Activated CD8-positive, alpha-beta T cell treated with anti-CD3 and anti-CD28 coated beads for 36 hours (primary cell): ENCODE results near the gene NRL. TPM values are rescaled to one million over a fixed set of nuclear protein-coding genes. Genes with fewer than 3 reads are reported as not detected.

Experiments
- ATAC-seq: fragments of 200-7000 bp; cut with Tn5 transposase; one replicate; pipeline ENCODE4 v1.10.0; 2021; ENCODE audit warnings: mild to moderate bottlenecking, moderate library complexity
- CTCF ChIA-PET: fragments of 350-600 bp; sonication (Branson Sonifier 250); formaldehyde crosslinking; loops from one replicate; lab custom pipeline; 2021; ENCODE audit warnings: antibody characterized with exemption; lab: Charles Lee
- POLR2A ChIA-PET: fragments of 350-600 bp; sonication (Branson Sonifier 250); formaldehyde crosslinking; loops from one replicate; lab custom pipeline; 2021; ENCODE audit warnings: antibody characterized with exemption; lab: Charles Lee
- DNase-seq: peaks from one replicate; pipeline ENCODE4 v3.0.0-alpha.2; 2020
- H3K27ac Mint-ChIP-seq: one replicate; pipeline ENCODE4 v1.8.0; 2021; ENCODE audit warnings: mild to moderate bottlenecking, mixed read lengths
- H3K27me3 Mint-ChIP-seq: one replicate; pipeline ENCODE4 v1.8.0; 2021; ENCODE audit warnings: mixed read lengths
- H3K36me3 Mint-ChIP-seq: one replicate; pipeline ENCODE4 v1.8.0; 2021; ENCODE audit warnings: low read depth, mixed read lengths
- H3K4me1 Mint-ChIP-seq: one replicate; pipeline ENCODE4 v1.8.0; 2021; ENCODE audit warnings: low read depth, mixed read lengths
- H3K4me3 Mint-ChIP-seq: one replicate; pipeline ENCODE4 v1.8.0; 2021; ENCODE audit warnings: mild to moderate bottlenecking, moderate library complexity, mixed read lengths
- H3K9me3 Mint-ChIP-seq: one replicate; pipeline ENCODE4 v1.8.0; 2021; ENCODE audit warnings: mixed read lengths
- intact Hi-C: fragments of 100-400 bp; cut with micrococcal nuclease; formaldehyde crosslinking; loops from one replicate; pipeline ENCODE4 v1.10.0; 2022
- total RNA-seq, 2 experiments: library from RNA; stranded (reverse); gene quantifications; one replicate each; pipeline ENCODE4 v1.2.3, GENCODE V29; 2021
- TF ChIP-seq, protein P1 (sequence below): fragments of 200-600 bp; IDR thresholded peaks from one replicate; pipeline ENCODE4 v1.8.0; 2022; ENCODE audit warnings: antibody characterized with exemption, mild to moderate bottlenecking

NRL gene
- total RNA-seq, 2 experiments from 2014 or later = 1.8 to 2.5 TPM

DNA sequence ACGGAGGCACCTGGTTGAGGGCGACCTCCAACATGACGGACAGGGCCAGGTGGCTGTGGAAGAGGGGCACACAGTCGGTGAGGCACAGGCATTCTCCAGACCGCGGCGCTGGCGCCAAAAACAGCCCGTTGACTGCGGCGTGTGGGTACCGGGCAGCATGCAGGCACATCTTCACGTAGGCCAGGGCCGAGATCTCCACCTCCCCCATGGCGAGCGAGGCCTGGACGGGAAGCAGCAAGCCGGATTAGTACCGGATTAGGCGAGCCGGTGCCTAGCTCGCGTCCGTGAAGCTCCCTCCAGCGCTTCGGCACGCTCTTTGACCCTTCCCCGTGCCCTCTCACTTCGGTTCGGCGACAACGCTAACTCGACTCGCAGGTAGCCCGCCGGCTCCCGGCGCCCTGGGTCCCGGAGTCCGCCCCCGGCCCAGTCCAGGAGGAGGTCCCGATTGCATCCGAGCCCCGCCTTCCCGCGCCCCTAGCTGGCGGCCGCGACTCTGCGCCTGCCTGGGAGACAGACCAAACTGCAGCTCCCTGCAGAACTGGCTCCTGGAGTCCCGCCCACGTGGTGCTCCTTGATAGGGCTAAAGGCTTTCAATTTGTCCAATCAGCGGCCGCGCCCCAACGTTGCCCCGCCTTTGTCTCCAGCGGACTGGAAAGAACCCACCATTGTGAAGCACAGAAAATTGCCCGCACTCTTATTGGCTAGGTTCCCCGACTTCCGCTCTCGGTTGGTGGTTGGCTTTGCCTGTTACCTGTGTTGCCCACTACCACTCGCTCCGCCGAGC, 26.5 kb upstream of the NRL start, which contains the start of gene EMC9:
Gene EMC9 (minus strand): TSS at position 495 of the 784 bp plus-strand sequence. CDS start 287 bp downstream, at position 208.
- POLR2A ChIA-PET = interaction anchor here (0.6 to 2.3 kb wide), 14 partner anchors 8 to 85 kb away, joined by 3 to 19 read pairs (median 4); partner anchors contain the start of genes DCAF11, IPO4, IRF9 and NRL
- CTCF ChIA-PET = interaction anchor here (0.7 to 1.7 kb wide), 8 partner anchors 9 to 100 kb away, joined by 3 to 15 read pairs (median 6); partner anchors contain the start of genes DCAF11, IRF9 and NRL
- Mint-ChIP-seq H3K4me3 (peak within 1 kb of the TSS; percentile 97), H3K9me3 (no peaks in the 10 kb centered on the region), H3K36me3 (peaks cover 83% of the 10 kb centered on the region), H3K27ac (peak within 1 kb of the TSS; percentile 97), H3K4me1 (peaks cover 68% of the 10 kb centered on the region), H3K27me3 (no peaks in the 10 kb centered on the region)
- intact Hi-C loops = loop anchor here (2.0 kb wide), 1 partner anchor 26 kb away; the partner anchor contains the start of genes DCAF11 and NRL
- ATAC-seq = peak; percentile 87
- peak; percentile 100 for DNase-seq
- TF ChIP-seq, protein P1, sequence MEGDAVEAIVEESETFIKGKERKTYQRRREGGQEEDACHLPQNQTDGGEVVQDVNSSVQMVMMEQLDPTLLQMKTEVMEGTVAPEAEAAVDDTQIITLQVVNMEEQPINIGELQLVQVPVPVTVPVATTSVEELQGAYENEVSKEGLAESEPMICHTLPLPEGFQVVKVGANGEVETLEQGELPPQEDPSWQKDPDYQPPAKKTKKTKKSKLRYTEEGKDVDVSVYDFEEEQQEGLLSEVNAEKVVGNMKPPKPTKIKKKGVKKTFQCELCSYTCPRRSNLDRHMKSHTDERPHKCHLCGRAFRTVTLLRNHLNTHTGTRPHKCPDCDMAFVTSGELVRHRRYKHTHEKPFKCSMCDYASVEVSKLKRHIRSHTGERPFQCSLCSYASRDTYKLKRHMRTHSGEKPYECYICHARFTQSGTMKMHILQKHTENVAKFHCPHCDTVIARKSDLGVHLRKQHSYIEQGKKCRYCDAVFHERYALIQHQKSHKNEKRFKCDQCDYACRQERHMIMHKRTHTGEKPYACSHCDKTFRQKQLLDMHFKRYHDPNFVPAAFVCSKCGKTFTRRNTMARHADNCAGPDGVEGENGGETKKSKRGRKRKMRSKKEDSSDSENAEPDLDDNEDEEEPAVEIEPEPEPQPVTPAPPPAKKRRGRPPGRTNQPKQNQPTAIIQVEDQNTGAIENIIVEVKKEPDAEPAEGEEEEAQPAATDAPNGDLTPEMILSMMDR = peak; percentile 39

DNA sequence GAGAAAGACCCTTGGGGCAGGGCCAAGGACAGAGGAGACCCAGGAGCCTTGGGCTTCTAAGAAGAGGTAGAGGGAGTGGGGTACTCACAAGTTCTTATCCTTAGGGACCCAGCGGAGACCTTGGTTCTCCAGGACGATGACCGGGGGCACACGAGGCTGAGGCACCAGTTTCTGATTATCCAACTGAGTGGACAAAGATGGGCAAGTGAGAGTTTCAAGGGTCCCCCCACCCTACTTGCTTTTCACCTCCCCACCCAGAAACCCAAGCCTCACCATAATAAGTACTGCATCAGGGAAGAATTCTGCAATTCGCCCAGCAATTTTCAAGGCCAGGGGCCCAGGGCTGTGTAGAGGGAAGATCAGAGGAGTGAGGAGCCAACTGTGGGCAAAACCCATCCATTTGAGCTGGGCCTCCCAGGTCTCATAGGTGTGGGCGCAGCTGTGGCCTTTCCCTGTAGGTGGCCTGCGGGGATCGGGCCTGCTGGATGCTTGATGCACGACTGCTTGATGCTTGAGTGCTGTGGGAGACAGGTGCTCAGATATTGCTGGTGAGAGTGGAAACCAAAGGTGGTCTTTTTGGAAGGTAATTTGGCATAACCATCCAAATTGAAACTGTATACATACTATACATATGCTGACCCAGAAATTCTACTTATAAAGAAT, 24.7 kb upstream of the NRL start:
- no peaks in the 10 kb centered on the region for H3K27me3 Mint-ChIP-seq
- peaks cover 67% of the 10 kb centered on the region for H3K36me3 Mint-ChIP-seq
- intact Hi-C loops = no loop called here
- POLR2A ChIA-PET = interaction anchor here (0.5 to 5.8 kb wide), 10 partner anchors 7 to 699 kb away, joined by 3 to 53 read pairs (median 4); partner anchors contain the start of genes DCAF11, IPO4, IRF9 and NRL
- ATAC-seq (no peak), DNase-seq (peak; percentile 53)
- peak overlapping the region; percentile 83 for H3K27ac Mint-ChIP-seq
- TF ChIP-seq, protein P1 = no peak
- CTCF ChIA-PET = interaction anchor here (3.4 kb wide), 1 partner anchor 22 kb away, joined by 18 read pairs; the partner anchor contains the start of gene IRF9
- peaks cover 59% of the 10 kb centered on the region for H3K4me1 Mint-ChIP-seq
- peak overlapping the region; percentile 97 for H3K4me3 Mint-ChIP-seq
- no peaks in the 10 kb centered on the region for H3K9me3 Mint-ChIP-seq

DNA sequence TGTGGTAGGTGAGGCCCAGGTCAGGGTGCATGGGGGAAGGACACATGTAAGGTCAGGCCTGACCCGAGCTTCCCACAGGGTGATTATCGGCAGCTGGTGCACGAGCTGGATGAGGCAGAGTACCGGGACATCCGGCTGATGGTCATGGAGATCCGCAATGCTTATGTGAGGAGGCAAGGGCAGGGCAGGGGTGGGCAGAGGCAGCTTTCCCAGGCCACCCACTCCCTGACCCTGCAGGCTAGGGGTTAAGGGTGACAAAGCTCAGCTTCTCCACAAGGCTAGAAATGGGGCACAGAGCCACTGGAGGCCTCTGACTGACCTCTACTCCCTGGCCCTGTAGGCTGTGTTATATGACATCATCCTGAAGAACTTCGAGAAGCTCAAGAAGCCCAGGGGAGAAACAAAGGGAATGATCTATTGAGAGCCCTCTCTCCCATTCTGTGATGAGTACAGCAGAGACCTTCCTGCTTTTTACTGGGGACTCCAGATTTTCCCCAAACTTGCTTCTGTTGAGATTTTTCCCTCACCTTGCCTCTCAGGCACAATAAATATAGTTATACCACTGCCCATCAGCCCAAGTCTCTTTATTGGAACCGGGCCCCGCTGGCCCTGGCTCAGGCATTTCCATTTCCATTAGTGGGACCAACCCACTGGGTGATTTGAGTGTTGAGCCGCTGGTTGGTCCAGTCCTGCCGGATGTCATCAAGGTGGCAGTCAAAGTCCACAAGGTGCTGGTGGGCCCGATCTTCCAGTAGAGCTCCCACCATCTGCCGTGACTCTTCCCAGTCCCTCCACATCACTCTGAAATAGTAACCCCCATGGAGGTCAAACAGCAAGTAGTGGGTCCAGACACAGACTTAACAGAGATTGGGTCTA, 23.9 kb upstream of the NRL start:
- H3K4me1 Mint-ChIP-seq = peaks cover 53% of the 10 kb centered on the region
- no peaks in the 10 kb centered on the region for H3K27me3 Mint-ChIP-seq
- peaks cover 61% of the 10 kb centered on the region for H3K36me3 Mint-ChIP-seq
- TF ChIP-seq, protein P1 = no peak
- ChIA-PET POLR2A (interaction anchor here (0.6 to 5.8 kb wide), 11 partner anchors 8 to 698 kb away, joined by 3 to 53 read pairs (median 4); partner anchors contain the start of genes DCAF11, IPO4, IRF9 and NRL), CTCF (interaction anchor here (1.2 to 3.5 kb wide), 4 partner anchors 22 to 80 kb away, joined by 4 to 22 read pairs (median 11); partner anchors contain the start of genes DCAF11, IRF9 and NRL)
- DNase-seq (no peak), ATAC-seq (no peak)
- intact Hi-C loops = no loop called here
- H3K4me3 Mint-ChIP-seq = peak overlapping the region; percentile 97
- no peaks in the 10 kb centered on the region for H3K9me3 Mint-ChIP-seq
- H3K27ac Mint-ChIP-seq = peak overlapping the region; percentile 83

DNA sequence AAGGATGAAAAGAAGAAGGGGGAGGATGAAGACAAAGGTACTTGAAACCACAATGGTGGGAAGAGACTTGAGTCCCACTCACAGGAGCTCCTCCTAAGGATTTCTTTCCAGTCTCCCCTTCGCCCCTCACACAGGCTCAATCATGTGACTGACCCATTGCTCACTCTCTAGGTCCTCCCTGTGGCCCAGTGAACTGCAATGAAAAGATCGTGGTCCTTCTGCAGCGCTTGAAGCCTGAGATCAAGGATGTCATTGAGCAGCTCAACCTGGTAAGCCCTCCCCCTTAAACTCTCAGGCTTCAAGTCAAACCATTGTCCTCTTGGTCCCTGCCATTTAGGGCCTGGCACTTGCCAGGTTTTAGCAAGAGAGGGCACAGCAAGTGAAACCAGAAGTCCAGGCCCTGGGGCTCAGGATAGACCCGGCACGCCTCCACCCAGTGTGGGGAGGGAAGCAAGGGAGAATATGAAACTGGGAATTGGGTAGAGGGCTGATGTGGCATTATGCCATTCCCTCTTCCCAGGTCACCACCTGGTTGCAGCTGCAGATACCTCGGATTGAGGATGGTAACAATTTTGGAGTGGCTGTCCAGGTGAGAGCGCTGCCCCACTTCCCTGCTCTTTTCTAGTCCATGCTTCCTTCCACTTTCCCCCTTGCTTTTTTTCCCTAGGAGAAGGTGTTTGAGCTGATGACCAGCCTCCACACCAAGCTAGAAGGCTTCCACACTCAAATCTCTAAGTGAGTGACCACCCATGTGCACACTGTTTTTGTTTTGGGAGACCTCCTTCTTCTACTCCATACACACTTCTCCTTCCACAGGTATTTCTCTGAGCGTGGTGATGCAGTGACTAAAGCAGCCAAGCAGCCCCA, 23.0 kb upstream of the NRL start:
- H3K4me1 Mint-ChIP-seq = peaks cover 49% of the 10 kb centered on the region
- peak overlapping the region; percentile 97 for H3K4me3 Mint-ChIP-seq
- H3K36me3 Mint-ChIP-seq = peaks cover 52% of the 10 kb centered on the region
- no peak for ATAC-seq
- no peaks in the 10 kb centered on the region for H3K9me3 Mint-ChIP-seq
- intact Hi-C loops = no loop called here
- CTCF ChIA-PET = interaction anchor here (1.1 to 3.5 kb wide), 9 partner anchors 9 to 105 kb away, joined by 3 to 22 read pairs (median 4); partner anchors contain the start of genes DCAF11, IRF9, NRL and PSME2
- H3K27me3 Mint-ChIP-seq = no peaks in the 10 kb centered on the region
- DNase-seq = no peak
- TF ChIP-seq, protein P1 = no peak
- POLR2A ChIA-PET = interaction anchor here (0.6 to 5.8 kb wide), 16 partner anchors 9 to 58 kb away, joined by 3 to 53 read pairs (median 4); partner anchors contain the start of genes DCAF11, IPO4, IRF9 and NRL
- peak overlapping the region; percentile 92 for H3K27ac Mint-ChIP-seq
